ENCODE results near the gene ZNF552. TPM values are rescaled to one million over a fixed set of nuclear protein-coding genes. Genes with fewer than 3 reads are reported as not detected.
"Not testable (repeated sequence)": the region's sequence is repeated elsewhere in the genome, so short reads cannot be mapped to it uniquely, and the experiment has no call there.

ZNF552 gene
- total RNA-seq, 1 donor, result 4.3 TPM

DNA sequence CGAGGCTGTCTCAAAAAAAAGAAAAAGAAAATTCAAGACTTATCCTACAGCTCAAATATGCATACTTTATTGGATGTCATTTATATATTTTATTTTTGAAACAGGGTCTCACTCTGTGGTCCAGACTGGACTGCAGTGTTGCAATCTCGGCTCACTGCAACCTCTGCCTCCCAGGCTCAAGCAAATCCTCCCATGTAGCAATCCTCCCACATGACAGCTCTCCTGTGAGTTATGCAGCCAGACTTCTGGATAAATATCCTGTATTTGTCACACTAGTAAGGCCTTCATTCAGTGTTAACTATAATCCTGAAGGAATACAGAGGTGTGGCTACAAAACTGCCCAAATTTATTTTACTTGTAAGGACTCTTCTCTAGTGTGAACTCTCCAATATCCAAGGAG, 7.2 kb downstream of the ZNF552 start:
- DNase-seq (ENCODE audit: low read depth), result no peak
- no peak overlapping the region for H3K4me3 ChIP-seq (ENCODE audit: low read depth, low read length)
- TF ChIP-seq, protein P1, sequence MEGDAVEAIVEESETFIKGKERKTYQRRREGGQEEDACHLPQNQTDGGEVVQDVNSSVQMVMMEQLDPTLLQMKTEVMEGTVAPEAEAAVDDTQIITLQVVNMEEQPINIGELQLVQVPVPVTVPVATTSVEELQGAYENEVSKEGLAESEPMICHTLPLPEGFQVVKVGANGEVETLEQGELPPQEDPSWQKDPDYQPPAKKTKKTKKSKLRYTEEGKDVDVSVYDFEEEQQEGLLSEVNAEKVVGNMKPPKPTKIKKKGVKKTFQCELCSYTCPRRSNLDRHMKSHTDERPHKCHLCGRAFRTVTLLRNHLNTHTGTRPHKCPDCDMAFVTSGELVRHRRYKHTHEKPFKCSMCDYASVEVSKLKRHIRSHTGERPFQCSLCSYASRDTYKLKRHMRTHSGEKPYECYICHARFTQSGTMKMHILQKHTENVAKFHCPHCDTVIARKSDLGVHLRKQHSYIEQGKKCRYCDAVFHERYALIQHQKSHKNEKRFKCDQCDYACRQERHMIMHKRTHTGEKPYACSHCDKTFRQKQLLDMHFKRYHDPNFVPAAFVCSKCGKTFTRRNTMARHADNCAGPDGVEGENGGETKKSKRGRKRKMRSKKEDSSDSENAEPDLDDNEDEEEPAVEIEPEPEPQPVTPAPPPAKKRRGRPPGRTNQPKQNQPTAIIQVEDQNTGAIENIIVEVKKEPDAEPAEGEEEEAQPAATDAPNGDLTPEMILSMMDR (IDR thresholded peaks at IDR 0.05; ENCODE audit: insufficient read depth, low read length), result no peak

DNA sequence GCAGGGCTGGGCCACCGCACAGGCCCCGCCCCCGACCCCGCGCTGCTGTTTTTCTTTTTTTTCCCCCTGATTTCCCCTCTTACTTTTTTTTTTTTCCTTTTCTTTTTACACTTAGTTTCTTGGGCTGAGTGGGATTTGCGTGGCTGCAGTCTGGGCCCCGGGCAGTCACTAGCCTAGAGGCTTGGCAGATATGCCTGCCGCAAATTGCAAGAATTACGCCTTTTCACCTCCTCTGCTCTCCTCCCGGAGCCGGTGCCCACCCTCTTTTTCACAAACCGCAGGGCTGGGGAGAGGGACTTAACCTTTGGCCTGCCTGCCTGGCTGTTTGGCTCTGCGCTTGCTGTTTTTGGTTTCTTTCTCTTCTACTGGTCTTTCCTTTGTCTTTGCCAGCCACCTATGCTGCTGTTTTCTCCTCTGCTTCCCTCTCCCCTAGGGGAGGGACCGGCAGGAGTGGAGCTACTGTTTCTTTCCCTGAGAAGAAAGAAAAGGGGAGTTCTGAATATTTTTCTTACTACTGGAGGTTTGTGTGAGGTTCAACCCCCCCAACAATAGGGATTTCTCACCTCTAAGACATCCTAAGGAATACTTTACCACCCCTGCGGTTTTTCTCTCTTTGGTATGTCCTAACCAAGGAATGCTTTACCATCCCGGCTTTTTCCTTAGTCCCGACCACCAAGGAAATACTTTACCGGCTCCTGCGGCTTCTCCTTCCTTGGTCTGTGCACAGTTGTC, 11.0 kb downstream of the ZNF552 start:
- TF ChIP-seq, protein P1 (IDR thresholded peaks at IDR 0.05; ENCODE audit: insufficient read depth, low read length), result no peak
- peak; percentile 66 for DNase-seq (ENCODE audit: low read depth)
- H3K4me3 ChIP-seq (ENCODE audit: low read depth, low read length), result peak overlapping the region; percentile 70

DNA sequence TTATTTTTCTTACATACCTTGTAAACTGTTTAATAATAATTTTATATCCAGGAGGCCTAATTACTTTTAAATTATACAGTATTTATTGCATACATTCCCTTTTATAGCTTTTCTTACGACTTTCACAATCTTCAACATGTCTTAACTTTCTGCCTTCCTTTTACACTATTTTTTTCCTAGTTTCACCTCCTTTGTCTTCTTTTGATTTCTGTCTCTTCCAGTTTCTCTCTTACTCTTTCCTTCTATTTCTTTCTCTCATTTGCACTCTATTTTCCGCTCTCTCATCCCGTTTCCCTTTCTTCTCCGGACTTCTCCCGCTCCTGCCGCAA, 11.5 kb downstream of the ZNF552 start:
- TF ChIP-seq, protein P1 (IDR thresholded peaks at IDR 0.05; ENCODE audit: insufficient read depth, low read length), result no peak
- no peak for DNase-seq (ENCODE audit: low read depth)
- H3K4me3 ChIP-seq (ENCODE audit: low read depth, low read length), result peak overlapping the region; percentile 70

DNA sequence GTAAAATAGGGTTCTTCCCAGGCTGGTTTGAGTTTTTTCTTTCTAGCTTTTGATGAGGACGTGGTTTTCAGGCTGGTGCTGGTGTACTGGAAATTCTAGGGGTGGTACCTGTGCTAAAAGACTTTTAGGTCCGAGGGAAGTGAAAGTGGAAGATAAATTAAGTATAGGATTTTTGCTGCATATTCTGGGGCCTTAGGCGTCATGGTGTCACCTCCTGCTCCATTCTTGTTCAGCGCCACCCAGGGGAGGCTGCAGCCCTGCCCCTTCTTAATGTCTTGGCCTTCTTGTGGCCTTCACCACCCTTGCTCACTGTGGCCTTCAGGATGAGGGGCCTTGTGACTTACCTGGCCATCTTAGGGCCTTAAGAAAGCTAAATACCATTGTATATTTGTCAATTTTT, 12.4 kb downstream of the ZNF552 start:
- H3K4me3 ChIP-seq (ENCODE audit: low read depth, low read length), result no peak overlapping the region
- TF ChIP-seq, protein P1 (IDR thresholded peaks at IDR 0.05; ENCODE audit: insufficient read depth, low read length), result no peak
- DNase-seq (ENCODE audit: low read depth), result no peak

DNA sequence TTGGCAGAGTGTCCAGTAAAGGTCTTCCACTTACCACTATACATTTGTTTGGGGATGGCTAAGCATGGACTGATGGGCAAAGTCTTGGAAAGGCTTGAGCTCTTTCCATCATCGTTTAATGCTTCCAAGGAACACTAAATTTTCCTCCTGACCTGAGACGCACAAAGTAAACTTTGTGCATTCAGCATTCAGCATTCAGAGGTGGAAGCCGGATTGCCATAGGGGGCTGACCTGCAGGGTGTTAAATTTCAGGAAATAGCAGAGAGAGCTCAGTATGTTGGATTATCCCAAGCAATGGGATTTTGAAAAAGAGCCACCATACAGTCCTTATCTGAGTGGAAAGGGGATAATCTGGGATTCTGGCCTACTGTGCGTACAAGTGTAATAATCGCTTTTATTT, 14.0 kb downstream of the ZNF552 start:
- TF ChIP-seq, protein P1 (IDR thresholded peaks at IDR 0.05; ENCODE audit: insufficient read depth, low read length), result no peak
- no peak for DNase-seq (ENCODE audit: low read depth)
- H3K4me3 ChIP-seq (ENCODE audit: low read depth, low read length), result no peak overlapping the region

DNA sequence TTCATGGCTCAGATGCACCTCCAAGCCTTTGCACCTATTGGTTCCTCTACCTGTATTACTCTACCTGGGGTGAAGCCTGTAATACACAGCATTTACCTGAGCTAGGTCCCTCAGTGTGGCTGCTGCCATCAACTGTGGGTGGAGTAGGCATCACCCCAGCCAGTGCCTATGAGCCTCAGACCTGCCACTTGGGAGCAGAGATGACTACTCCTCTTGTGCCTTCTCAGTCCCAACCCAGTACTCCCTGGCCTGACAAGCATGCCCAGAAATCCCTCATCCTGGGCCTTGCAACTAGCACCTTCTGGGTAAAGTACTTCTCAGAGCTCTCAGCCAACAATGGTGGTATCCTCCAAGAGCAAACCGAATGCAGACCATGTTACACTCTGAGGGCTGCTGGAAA, 18.1 kb downstream of the ZNF552 start:
- not testable (repeated sequence) for DNase-seq (ENCODE audit: low read depth)

DNA sequence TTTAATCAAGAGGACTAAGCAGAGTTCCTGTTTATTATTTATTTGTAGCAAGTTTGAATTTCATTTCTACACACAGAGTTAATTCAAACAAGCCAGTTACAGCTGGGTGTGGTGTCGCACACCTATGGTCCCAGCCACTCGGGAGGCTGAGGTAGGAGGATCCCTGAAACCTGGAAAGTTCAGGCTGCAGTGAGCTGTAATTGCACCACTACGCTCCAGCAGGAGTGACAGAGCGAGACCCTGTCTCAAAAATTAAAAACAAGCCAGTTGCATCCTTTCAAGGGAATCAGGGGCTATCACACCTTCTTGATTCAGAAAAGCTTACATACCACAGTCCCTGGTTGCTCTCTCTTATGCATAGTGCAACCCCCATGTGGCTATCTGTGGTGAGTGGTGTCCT, 25.4 kb downstream of the ZNF552 start:
- no peak for DNase-seq (ENCODE audit: low read depth)
- H3K4me3 ChIP-seq (ENCODE audit: low read depth, low read length), result no peak overlapping the region
- TF ChIP-seq, protein P1 (IDR thresholded peaks at IDR 0.05; ENCODE audit: insufficient read depth, low read length), result no peak

More for the DNA sequence above, 18.1 kb downstream of the ZNF552 start:
- H3K4me3 ChIP-seq (ENCODE audit: low read depth, low read length), result not testable (repeated sequence)

All from fibroblast of the aortic adventitia (primary cell).